Activated CD8-positive, alpha-beta memory T cell treated with anti-CD3 and anti-CD28 coated beads, Interleukin-2, amount 50 U/mL, for 24 hours (primary cell): ENCODE data around the gene TMEM271.
A peak's percentile ranks its signal among the peaks of the same experiment; 100 is the strongest.
"Not testable (repeated sequence)": the region's sequence is repeated elsewhere in the genome, so short reads cannot be mapped to it uniquely, and the experiment has no call there.

Experiments
- DNase-seq: peaks from one replicate; pipeline ENCODE4 v3.0.0-alpha.2; 2020; ENCODE audit errors: extremely low read depth

Gene TMEM271

GRCh38 chr4:609400-610050, 33.4 kb upstream of the TMEM271 start:
- no peak for DNase-seq

- no peak for DNase-seq
Measured at GRCh38 chr4:608236-608635, 32.1 kb upstream of the TMEM271 start.

GRCh38 chr4:605702-606425, 29.8 kb upstream of the TMEM271 start:
- DNase-seq = no peak

GRCh38 chr4:604131-604530, 28.0 kb upstream of the TMEM271 start:
- DNase-seq = no peak

- peak; percentile 24 for DNase-seq
Measured at GRCh38 chr4:602559-602942, 26.5 kb upstream of the TMEM271 start.

GRCh38 chr4:601612-602558, 25.8 kb upstream of the TMEM271 start:
- DNase-seq = no peak

- peak; percentile 9 for DNase-seq
Measured at GRCh38 chr4:600850-601515, 24.9 kb upstream of the TMEM271 start.

- no peak for DNase-seq
Measured at GRCh38 chr4:600166-600565, 24.1 kb upstream of the TMEM271 start.

GRCh38 chr4:598925-599324, 22.8 kb upstream of the TMEM271 start:
- no peak for DNase-seq

- no peak for DNase-seq
Measured at GRCh38 chr4:592825-593520, 16.9 kb upstream of the TMEM271 start.

GRCh38 chr4:592178-592577, 16.1 kb upstream of the TMEM271 start:
- not testable (repeated sequence) for DNase-seq

- no peak for DNase-seq
Measured at GRCh38 chr4:590313-590841, 14.3 kb upstream of the TMEM271 start.

GRCh38 chr4:589219-589963, 13.3 kb upstream of the TMEM271 start:
- no peak for DNase-seq

GRCh38 chr4:588351-588849, 12.3 kb upstream of the TMEM271 start:
- DNase-seq = no peak

GRCh38 chr4:587671-588350, 11.7 kb upstream of the TMEM271 start:
- DNase-seq = no peak

GRCh38 chr4:583820-584219, 7.7 kb upstream of the TMEM271 start:
- no peak for DNase-seq

- DNase-seq = no peak
Measured at GRCh38 chr4:581753-582361, 5.8 kb upstream of the TMEM271 start.

GRCh38 chr4:581181-581580, 5.1 kb upstream of the TMEM271 start:
- no peak for DNase-seq

- DNase-seq = no peak
Measured at GRCh38 chr4:579543-580175, 3.6 kb upstream of the TMEM271 start.
